Lung (tissue), 12 donors: ENCODE measurements around the gene EPB41L4A. TPM values are rescaled to one million over a fixed set of nuclear protein-coding genes. Genes with fewer than 3 reads are reported as not detected.
A peak's percentile ranks its signal among the peaks of the same experiment; 100 is the strongest.
"Not testable (repeated sequence)": the region's sequence is repeated elsewhere in the genome, so short reads cannot be mapped to it uniquely, and the experiment has no call there.

Experiments
- ATAC-seq: fragments of 200-7000 bp; cut with Tn5 transposase; one replicate; pipeline ENCODE4 v1.9.1; 2020; ENCODE audit warnings: moderate number of reproducible peaks; ENCODE audit not compliant: insufficient read depth, low FRiP score
- DNase-seq, 3 donors: peaks; one replicate each; pipeline ENCODE4 v3.0.0-alpha.2; 2013 to 2017
- H3K27ac ChIP-seq, 2 donors: one replicate each; pipeline ENCODE4 v1.5.1; 2013; ENCODE audit warnings: mild to moderate bottlenecking in 2 of 2, moderate library complexity in 2 of 2, control low read depth in 1 of 2, inconsistent platforms in 1 of 2, low read depth in 1 of 2, low read length in 1 of 2
- H3K27me3 ChIP-seq, 3 donors: one replicate each; pipeline ENCODE4 v1.5.1; 2013; ENCODE audit warnings: low read length in 2 of 3; ENCODE audit not compliant: control insufficient read depth in 3 of 3, insufficient read depth in 3 of 3
- H3K36me3 ChIP-seq, 4 donors: one replicate each; pipeline ENCODE4 v1.5.1; 2013; ENCODE audit warnings: low read length in 4 of 4, mild to moderate bottlenecking in 1 of 4, moderate library complexity in 1 of 4; ENCODE audit not compliant: control insufficient read depth in 4 of 4, insufficient read depth in 4 of 4
- H3K4me1 ChIP-seq, 5 donors: one replicate each; pipeline ENCODE4 v1.5.1; 2013; ENCODE audit warnings: low read length in 5 of 5, mild to moderate bottlenecking in 2 of 5, moderate library complexity in 1 of 5; ENCODE audit not compliant: control insufficient read depth in 5 of 5, insufficient read depth in 5 of 5
- H3K4me3 ChIP-seq: one replicate; pipeline ENCODE4 v1.5.1; 2013; ENCODE audit warnings: mild to moderate bottlenecking, control low read depth, moderate library complexity
- H3K9ac ChIP-seq, 2 donors: one replicate each; pipeline ENCODE4 v1.5.1; 2013; ENCODE audit warnings: low read length in 2 of 2, control low read depth in 1 of 2; ENCODE audit not compliant: insufficient read depth in 1 of 2
- H3K9me3 ChIP-seq, 4 donors: one replicate each; pipeline ENCODE4 v1.5.1; 2013; ENCODE audit warnings: low read length in 3 of 4, mild to moderate bottlenecking in 1 of 4, moderate library complexity in 1 of 4; ENCODE audit not compliant: control insufficient read depth in 4 of 4, insufficient read depth in 3 of 4
- CTCF ChIP-seq: IDR thresholded peaks from 2 replicates; pipeline ENCODE4 v1.5.1; 2012; ENCODE audit warnings: mild to moderate bottlenecking; ENCODE audit errors: control extremely low read depth, extremely low read depth
- WGBS, 2 donors: extraction: QIAGEN DNeasy Blood & Tissue Kit; methylation state at CpG; one replicate each; pipeline ENCODE4 v1.1.7; 2013; 5-methylcytosine and 5-hydroxymethylcytosine counted together
- polyA plus RNA-seq, 2 donors: library from polyadenylated mRNA; stranded (reverse); fragments of 200-250 nt; gene quantifications; one replicate each; pipeline ENCODE4 v1.2.1, GENCODE V29; 2013
- total RNA-seq, 2 donors: library from RNA; depleted of rRNA in 1 of 2; stranded (reverse); fragments of >200 nt in 1 of 2; gene quantifications; one replicate each; pipeline ENCODE4 v1.2.1, GENCODE V29; 2014 to 2021
- donor health status: control.
- donor health status: control.
- donor health status: Bipolar disorder and iron deficiency.
- donor health status: healthy.
- donor health status: DM: yes; HTN: yes; CAD: no.

The EPB41L4A gene
- total and polyA plus RNA-seq, 4 donors: 4.6 to 44.5 (median 14.9) TPM

GRCh38 chr5:112434641-112435040, 15.6 kb upstream of the EPB41L4A start:
- H3K27ac ChIP-seq: no peak overlapping the region
- H3K9ac ChIP-seq: no peak overlapping the region
- DNase-seq (peak in 1 of 3 donors; percentile 33), ATAC-seq (no peak)
- H3K4me1 ChIP-seq: peaks cover 0 to 7% (median 5%) of the 10 kb centered on the region in 5 donors
- 29 to 30% methylated on average over 1 of the region's 1 CpG for WGBS, 2 donors
- H3K36me3 ChIP-seq: no peaks in the 10 kb centered on the region
- TF ChIP-seq CTCF: no peak
- no peak overlapping the region for H3K4me3 ChIP-seq
- H3K27me3 ChIP-seq: no peaks in the 10 kb centered on the region
- H3K9me3 ChIP-seq: peaks cover 0 to 2% (median 0%) of the 10 kb centered on the region in 4 donors

GRCh38 chr5:112426202-112426601, 7.1 kb upstream of the EPB41L4A start:
- H3K27me3 ChIP-seq, H3K36me3 ChIP-seq, ATAC-seq, H3K27ac ChIP-seq, H3K9me3 ChIP-seq, DNase-seq, H3K9ac ChIP-seq, H3K4me1 ChIP-seq, H3K4me3 ChIP-seq: not testable (repeated sequence)
- WGBS, 2 donors: 84% methylated on average over 3 of the region's 3 CpGs

GRCh38 chr5:112419986-112420864, 1.1 kb upstream of the EPB41L4A start:
- H3K27me3 ChIP-seq: no peaks in the 10 kb centered on the region
- WGBS, 2 donors: 3% methylated on average over 63 to 64 of the region's 64 CpGs
- H3K27ac ChIP-seq: peak overlapping the region; percentile 82 to 94
- peak overlapping the region in 1 of 2 donors; percentile 12 for H3K9ac ChIP-seq
- H3K9me3 ChIP-seq: no peaks in the 10 kb centered on the region
- peak; percentile 89 to 90 (median 89) for DNase-seq
- H3K4me3 ChIP-seq: peak overlapping the region; percentile 81
- H3K4me1 ChIP-seq: peaks cover 0 to 13% (median 0%) of the 10 kb centered on the region in 5 donors
- peak; percentile 88 for ATAC-seq
- peak; percentile 79 for TF ChIP-seq CTCF
- no peaks in the 10 kb centered on the region for H3K36me3 ChIP-seq

- H3K4me1 ChIP-seq: peaks cover 0 to 13% (median 3%) of the 10 kb centered on the region in 5 donors
- no peaks in the 10 kb centered on the region for H3K36me3 ChIP-seq
- no peaks in the 10 kb centered on the region for H3K27me3 ChIP-seq
- ATAC-seq (no peak), DNase-seq (peak in 2 of 3 donors; percentile 43 to 58)
- no peaks in the 10 kb centered on the region for H3K9me3 ChIP-seq
- peak overlapping the region; percentile 82 to 94 for H3K27ac ChIP-seq
- no peak for TF ChIP-seq CTCF
- peak overlapping the region; percentile 81 for H3K4me3 ChIP-seq
- WGBS, 2 donors: 1% methylated on average over 29 to 39 of the region's 39 CpGs
- H3K9ac ChIP-seq: peak overlapping the region in 1 of 2 donors; percentile 67
These were observed 366 bp downstream of the EPB41L4A start for GRCh38 chr5:112418659-112419163.
